ENCODE data around the gene SDK1.

DNA sequence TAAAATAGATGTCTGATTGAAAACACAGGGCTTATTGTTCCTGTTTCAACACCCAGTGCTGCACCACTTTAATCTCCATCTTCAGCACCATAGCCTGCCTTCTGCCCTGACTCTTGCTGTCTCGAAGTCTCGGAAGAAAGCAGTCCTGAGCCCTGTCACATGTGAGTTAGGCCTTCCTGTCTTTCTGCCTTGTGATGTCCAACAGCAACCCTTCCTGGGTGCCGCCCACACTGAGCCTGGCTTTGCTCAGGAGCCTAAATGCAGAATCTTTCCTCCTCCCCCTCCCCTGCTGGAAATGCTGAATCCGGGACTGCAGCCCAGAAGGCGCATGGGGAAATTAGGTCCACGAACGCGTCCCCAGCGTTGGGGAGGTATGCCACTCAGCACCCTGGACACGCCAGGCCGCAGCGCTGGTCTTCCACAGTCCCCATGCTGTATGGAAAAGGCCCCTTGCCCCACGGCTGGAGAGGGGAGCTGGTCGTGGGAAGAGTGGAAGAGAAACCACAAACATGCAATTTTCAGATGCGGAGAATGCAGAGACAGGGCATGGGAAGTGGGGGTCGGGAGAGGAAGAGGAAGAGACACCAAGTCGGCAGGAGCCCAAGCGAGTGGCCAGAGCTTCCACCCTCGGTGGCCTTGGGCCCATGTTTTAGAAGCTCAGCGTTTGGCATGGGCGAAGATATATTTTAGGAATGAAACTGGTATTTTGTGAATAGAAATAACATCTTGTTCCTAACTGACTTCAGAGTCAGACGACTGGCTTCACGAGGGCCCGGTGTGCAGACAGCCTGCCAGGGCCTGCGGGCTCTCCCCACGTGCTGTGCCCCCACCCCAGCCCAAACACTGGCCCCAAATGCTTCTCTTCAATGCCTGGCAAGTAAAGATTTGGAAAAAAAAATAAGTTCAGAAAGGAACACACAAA is 724.9 kb downstream of the SDK1 start:
- TF ChIP-seq, protein P1, sequence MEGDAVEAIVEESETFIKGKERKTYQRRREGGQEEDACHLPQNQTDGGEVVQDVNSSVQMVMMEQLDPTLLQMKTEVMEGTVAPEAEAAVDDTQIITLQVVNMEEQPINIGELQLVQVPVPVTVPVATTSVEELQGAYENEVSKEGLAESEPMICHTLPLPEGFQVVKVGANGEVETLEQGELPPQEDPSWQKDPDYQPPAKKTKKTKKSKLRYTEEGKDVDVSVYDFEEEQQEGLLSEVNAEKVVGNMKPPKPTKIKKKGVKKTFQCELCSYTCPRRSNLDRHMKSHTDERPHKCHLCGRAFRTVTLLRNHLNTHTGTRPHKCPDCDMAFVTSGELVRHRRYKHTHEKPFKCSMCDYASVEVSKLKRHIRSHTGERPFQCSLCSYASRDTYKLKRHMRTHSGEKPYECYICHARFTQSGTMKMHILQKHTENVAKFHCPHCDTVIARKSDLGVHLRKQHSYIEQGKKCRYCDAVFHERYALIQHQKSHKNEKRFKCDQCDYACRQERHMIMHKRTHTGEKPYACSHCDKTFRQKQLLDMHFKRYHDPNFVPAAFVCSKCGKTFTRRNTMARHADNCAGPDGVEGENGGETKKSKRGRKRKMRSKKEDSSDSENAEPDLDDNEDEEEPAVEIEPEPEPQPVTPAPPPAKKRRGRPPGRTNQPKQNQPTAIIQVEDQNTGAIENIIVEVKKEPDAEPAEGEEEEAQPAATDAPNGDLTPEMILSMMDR (conservative IDR thresholded peaks at IDR 0.05): no peak
- no peak for TF ChIP-seq ZFX (IDR thresholded peaks at IDR 0.05)
